Psoas muscle (tissue), 8 donors: ENCODE data around the gene OSBPL8. TPM values are rescaled to one million over a fixed set of nuclear protein-coding genes. Genes with fewer than 3 reads are reported as not detected.
A peak's percentile ranks its signal among the peaks of the same experiment; 100 is the strongest.

Experiments used
- ATAC-seq, 4 donors: fragments of 200-7000 bp; cut with Tn5 transposase; one replicate each; pipeline ENCODE4 v1.9.1; 2020; ENCODE audit warnings: moderate library complexity in 3 of 4, mild to moderate bottlenecking in 2 of 4
- DNase-seq, 2 donors: peaks; one replicate each; pipeline ENCODE4 v3.0.0-alpha.2; 2020
- H3K27ac ChIP-seq: fragments of 200-600 bp; one replicate; pipeline ENCODE4 v1.8.0; 2022
- H3K27me3 ChIP-seq, 3 donors: fragments of 200-600 bp in 1 of 3; one replicate each; pipeline versions ENCODE4 v1.6.1 to v1.8.0; 2013 to 2022; ENCODE audit warnings: low read length in 2 of 3, mild to moderate bottlenecking in 2 of 3, moderate library complexity in 1 of 3; ENCODE audit not compliant: insufficient read depth in 3 of 3
- H3K36me3 ChIP-seq, 2 donors: fragments of 200-600 bp in 1 of 2; one replicate each; pipeline versions ENCODE4 v1.6.1 to v1.8.0; 2013 to 2022; ENCODE audit warnings: low read depth in 1 of 2, mild to moderate bottlenecking in 1 of 2, moderate library complexity in 1 of 2; ENCODE audit not compliant: insufficient read depth in 1 of 2
- H3K4me1 ChIP-seq: fragments of 200-600 bp; one replicate; pipeline ENCODE4 v1.8.0; 2022
- H3K4me3 ChIP-seq: fragments of 200-600 bp; one replicate; pipeline ENCODE4 v1.8.0; 2022; ENCODE audit warnings: mild to moderate bottlenecking
- H3K9me3 ChIP-seq: fragments of 200-600 bp; one replicate; pipeline ENCODE4 v1.8.0; 2022
- WGBS, 3 donors: extraction: QIAGEN DNeasy Blood & Tissue Kit; methylation state at CpG; one replicate each; pipeline versions ENCODE4 v1.1.6 to v1.1.7; 2013; 5-methylcytosine and 5-hydroxymethylcytosine counted together
- intact Hi-C, 2 donors: fragments of 100-400 bp; cut with DNase I; formaldehyde crosslinking; loops; one replicate each; pipeline versions ENCODE4 v1.11.0 to v1.14.2; 2022
- polyA plus RNA-seq, 3 donors: library from polyadenylated mRNA; stranded (reverse); fragments of 200-250 nt; gene quantifications; one replicate each; pipeline ENCODE4 v1.2.3, GENCODE V29; 2013
- total RNA-seq, 4 donors: library from RNA; stranded (reverse); fragmentation: NEBNext Ultra II Directional in 2 of 4; extraction: Animal tissue kit (Norgen Biotek cat#: 25700) in 2 of 4; gene quantifications; one replicate each; pipeline versions ENCODE4 v1.2.1 to v1.2.4, GENCODE V29; 2021 to 2023
- TF ChIP-seq, protein P1 (sequence below): fragments of 200-600 bp; IDR thresholded peaks from one replicate; pipeline ENCODE4 v1.8.0; 2022; ENCODE audit warnings: antibody characterized with exemption
- donor health status: healthy with polysubstance abuse.
- donor health status: DM: no; HTN: no; CAD: no; lungs with moderate emphysema.
- donor health status: Bipolar disorder and iron deficiency.
- donor health status: healthy.
- donor health status: DM: yes; HTN: yes; CAD: no.
- donor health status: DM: no; HTN: no; CAD: no.
- donor health status: DM: no; HTN: no; CAD: no.
- donor health status: DM: yes; HTN: yes; CAD: no.

OSBPL8 gene
- total and polyA plus RNA-seq, 7 donors, result 9.2 to 64.3 (median 39.5) TPM

DNA sequence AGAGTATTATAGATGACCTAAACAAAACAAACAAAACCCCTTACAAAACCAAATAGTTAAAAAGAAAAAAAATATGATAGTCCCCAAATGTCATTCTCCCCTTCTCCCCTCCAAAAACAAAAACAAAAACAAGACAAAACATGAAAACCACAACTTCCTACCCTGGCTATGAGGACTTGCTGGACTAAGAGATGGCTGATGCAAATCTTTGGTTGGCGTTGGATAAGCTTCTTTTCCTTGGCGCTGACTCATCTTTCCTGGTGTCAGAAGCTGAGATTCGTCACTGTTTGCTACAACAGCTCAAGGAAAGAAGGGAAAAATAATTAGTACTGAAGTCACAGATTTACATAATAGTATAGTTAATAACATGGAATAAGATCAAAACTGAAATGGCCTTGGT, 108.9 kb downstream of the OSBPL8 start:
- H3K27ac ChIP-seq, result no peak overlapping the region
- DNase-seq (no peak), ATAC-seq (no peak)
- H3K9me3 ChIP-seq, result no peaks in the 10 kb centered on the region
- 87 to 91% (median 88%) methylated on average over 3 of the region's 3 CpGs for WGBS, 3 donors
- H3K4me1 ChIP-seq, result peaks cover 17% of the 10 kb centered on the region
- no peaks in the 10 kb centered on the region for H3K27me3 ChIP-seq
- TF ChIP-seq, protein P1, sequence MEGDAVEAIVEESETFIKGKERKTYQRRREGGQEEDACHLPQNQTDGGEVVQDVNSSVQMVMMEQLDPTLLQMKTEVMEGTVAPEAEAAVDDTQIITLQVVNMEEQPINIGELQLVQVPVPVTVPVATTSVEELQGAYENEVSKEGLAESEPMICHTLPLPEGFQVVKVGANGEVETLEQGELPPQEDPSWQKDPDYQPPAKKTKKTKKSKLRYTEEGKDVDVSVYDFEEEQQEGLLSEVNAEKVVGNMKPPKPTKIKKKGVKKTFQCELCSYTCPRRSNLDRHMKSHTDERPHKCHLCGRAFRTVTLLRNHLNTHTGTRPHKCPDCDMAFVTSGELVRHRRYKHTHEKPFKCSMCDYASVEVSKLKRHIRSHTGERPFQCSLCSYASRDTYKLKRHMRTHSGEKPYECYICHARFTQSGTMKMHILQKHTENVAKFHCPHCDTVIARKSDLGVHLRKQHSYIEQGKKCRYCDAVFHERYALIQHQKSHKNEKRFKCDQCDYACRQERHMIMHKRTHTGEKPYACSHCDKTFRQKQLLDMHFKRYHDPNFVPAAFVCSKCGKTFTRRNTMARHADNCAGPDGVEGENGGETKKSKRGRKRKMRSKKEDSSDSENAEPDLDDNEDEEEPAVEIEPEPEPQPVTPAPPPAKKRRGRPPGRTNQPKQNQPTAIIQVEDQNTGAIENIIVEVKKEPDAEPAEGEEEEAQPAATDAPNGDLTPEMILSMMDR, result no peak
- intact Hi-C loops, result loop anchor here (5.0 to 10.0 kb wide), 2 partner anchors 366 to 368 kb away; partner anchors contain the start of gene NAP1L1 (in 2 of the 2)
- H3K36me3 ChIP-seq, result peaks cover 2 to 7% of the 10 kb centered on the region in 2 donors
- H3K4me3 ChIP-seq, result no peak overlapping the region

DNA sequence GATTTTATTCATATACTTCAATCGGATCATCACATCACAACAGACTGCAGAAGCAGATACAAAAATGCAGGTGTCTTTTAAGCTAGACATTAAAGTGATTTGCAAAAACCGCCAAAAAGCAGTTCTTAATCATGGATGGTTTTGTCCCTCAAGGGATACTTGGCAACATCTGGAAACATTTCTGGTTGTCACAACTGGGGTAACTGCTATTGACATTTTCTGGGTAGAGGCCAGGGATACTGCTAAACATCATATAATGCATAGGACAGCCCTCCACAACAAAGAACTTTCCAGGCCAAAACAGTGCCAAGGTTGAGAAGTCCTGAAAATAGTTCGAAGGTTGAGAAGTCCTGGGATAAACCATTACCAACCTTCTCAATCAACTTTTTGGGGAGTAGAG, 109.6 kb downstream of the OSBPL8 start:
- no peaks in the 10 kb centered on the region for H3K9me3 ChIP-seq
- ATAC-seq, result no peak
- intact Hi-C loops, result loop anchor here (5.0 to 10.0 kb wide), 2 partner anchors 365 to 368 kb away; partner anchors contain the start of gene NAP1L1 (in 2 of the 2)
- H3K27ac ChIP-seq, result no peak overlapping the region
- peaks cover 18% of the 10 kb centered on the region for H3K4me1 ChIP-seq
- no peak overlapping the region for H3K4me3 ChIP-seq
- peaks cover 2 to 7% of the 10 kb centered on the region in 2 donors for H3K36me3 ChIP-seq
- TF ChIP-seq, protein P1, result no peak
- WGBS, 3 donors, result 95 to 97% (median 96%) methylated on average over 3 of the region's 3 CpGs
- H3K27me3 ChIP-seq, result no peaks in the 10 kb centered on the region
- no peak for DNase-seq

DNA sequence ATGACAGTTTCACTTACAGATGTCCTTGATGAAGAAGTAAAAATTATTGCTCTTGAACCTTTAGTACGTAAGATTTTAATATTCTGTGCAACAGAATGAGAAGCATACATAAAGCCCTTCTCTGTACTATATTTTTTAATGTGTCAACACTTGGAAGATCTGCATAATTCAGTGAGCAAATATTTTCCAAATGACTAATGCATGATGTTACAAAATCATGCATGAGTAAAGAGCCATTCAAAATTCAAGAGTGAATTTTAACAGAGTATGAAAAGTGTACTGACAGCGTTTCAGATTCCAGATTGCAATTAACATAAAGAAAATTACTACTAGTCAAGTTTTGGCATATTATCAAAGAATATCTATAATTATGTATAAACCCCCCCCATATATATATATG, 110.0 kb downstream of the OSBPL8 start:
- Histone ChIP-seq H3K4me1 (peaks cover 18% of the 10 kb centered on the region), H3K27ac (no peak overlapping the region), H3K9me3 (no peaks in the 10 kb centered on the region), H3K27me3 (no peaks in the 10 kb centered on the region), H3K36me3 (peaks cover 2 to 7% of the 10 kb centered on the region in 2 donors), H3K4me3 (no peak overlapping the region)
- TF ChIP-seq, protein P1, result no peak
- intact Hi-C loops, result no loop called here
- DNase-seq (no peak), ATAC-seq (peak; percentile 36 to 69 (median 66))
- WGBS, 3 donors, result 73 to 87% (median 85%) methylated on average over 2 of the region's 2 CpGs

DNA sequence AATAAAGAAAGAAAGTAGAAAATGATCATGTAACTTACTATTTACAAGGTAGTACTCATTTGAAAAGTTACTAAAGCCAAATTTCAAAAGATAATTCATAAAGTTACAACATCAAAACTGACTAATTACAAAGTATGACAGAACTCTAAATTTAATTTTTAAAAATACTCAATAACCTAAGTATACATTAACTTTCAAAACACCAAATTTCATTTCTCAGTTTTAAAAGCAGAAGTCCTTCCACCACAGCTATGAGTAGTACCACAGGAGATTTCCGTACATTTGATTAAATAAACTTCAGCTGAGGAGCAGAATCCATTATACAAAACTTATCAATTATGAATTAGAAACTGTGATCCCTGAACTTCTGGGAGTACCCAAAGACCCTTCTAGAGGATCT, 110.6 kb downstream of the OSBPL8 start:
- ATAC-seq, result no peak
- Histone ChIP-seq H3K27ac (no peak overlapping the region), H3K4me1 (peaks cover 23% of the 10 kb centered on the region), H3K27me3 (no peaks in the 10 kb centered on the region), H3K4me3 (no peak overlapping the region), H3K36me3 (peaks cover 2 to 7% of the 10 kb centered on the region in 2 donors), H3K9me3 (no peaks in the 10 kb centered on the region)
- TF ChIP-seq, protein P1, result no peak
- no peak for DNase-seq
- WGBS, 3 donors, result 90 to 97% (median 94%) methylated on average over 1 of the region's 1 CpG
- intact Hi-C loops, result no loop called here

DNA sequence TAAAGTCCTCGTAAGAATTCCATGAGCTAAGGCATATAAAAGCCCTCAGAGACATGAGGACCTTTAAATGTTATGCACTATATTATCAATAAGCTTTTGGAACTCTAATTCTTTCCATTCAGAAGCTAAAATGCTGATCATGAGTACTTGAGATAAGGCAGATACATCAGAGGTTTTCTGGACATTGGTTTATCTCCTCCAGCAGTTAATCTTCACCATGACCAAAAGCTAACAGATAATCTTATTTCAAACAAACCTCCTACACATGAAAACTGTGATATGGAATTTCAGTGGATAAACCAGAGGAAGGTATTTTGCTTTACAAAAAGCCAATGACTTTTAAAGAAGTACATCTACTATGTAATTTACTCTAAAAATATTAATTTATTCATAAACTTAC, 113.5 kb downstream of the OSBPL8 start:
- Histone ChIP-seq H3K27me3 (no peaks in the 10 kb centered on the region), H3K36me3 (peaks cover 2 to 7% of the 10 kb centered on the region in 2 donors), H3K4me1 (peaks cover 26% of the 10 kb centered on the region), H3K27ac (no peak overlapping the region), H3K9me3 (no peaks in the 10 kb centered on the region), H3K4me3 (no peak overlapping the region)
- DNase-seq (no peak), ATAC-seq (no peak)
- TF ChIP-seq, protein P1, result no peak
- WGBS, 3 donors, result 94 to 100% (median 95%) methylated on average over 1 of the region's 1 CpG
- intact Hi-C loops, result no loop called here
